ENCODE data around the gene AKNA.

AKNA gene

GRCh38 chr9:114394523-114395333, 6.9 kb upstream of the AKNA start:
- DNase-seq (ENCODE audit: low read depth), result no peak

- DNase-seq (ENCODE audit: low read depth), result no peak
These were observed 4.9 kb upstream of the AKNA start for GRCh38 chr9:114392749-114393112.

GRCh38 chr9:114390952-114391351, 3.2 kb upstream of the AKNA start:
- no peak for DNase-seq (ENCODE audit: low read depth)

GRCh38 chr9:114389612-114390368, 2.0 kb upstream of the AKNA start:
- DNase-seq (ENCODE audit: low read depth), result no peak

- DNase-seq (ENCODE audit: low read depth), result no peak
These were observed 1.1 kb upstream of the AKNA start for GRCh38 chr9:114388764-114389375.

- no peak for DNase-seq (ENCODE audit: low read depth)
These were observed 538 bp upstream of the AKNA start for GRCh38 chr9:114388357-114388682.

- no peak for DNase-seq (ENCODE audit: low read depth)
These were observed 699 bp downstream of the AKNA start for GRCh38 chr9:114386886-114387679.

- no peak for DNase-seq (ENCODE audit: low read depth)
These were observed 1.4 kb downstream of the AKNA start for GRCh38 chr9:114386361-114386885.

GRCh38 chr9:114385397-114386181, 2.2 kb downstream of the AKNA start:
- peak; percentile 79 for DNase-seq (ENCODE audit: low read depth)

- no peak for DNase-seq (ENCODE audit: low read depth)
These were observed 2.9 kb downstream of the AKNA start for GRCh38 chr9:114384836-114385396.

GRCh38 chr9:114384341-114384740, 3.4 kb downstream of the AKNA start:
- no peak for DNase-seq (ENCODE audit: low read depth)

GRCh38 chr9:114383521-114384231, 4.1 kb downstream of the AKNA start:
- DNase-seq (ENCODE audit: low read depth), result no peak

- DNase-seq (ENCODE audit: low read depth), result peak; percentile 59
These were observed 4.9 kb downstream of the AKNA start for GRCh38 chr9:114382699-114383520.

GRCh38 chr9:114378883-114379282, 8.9 kb downstream of the AKNA start:
- DNase-seq (ENCODE audit: low read depth), result no peak

GRCh38 chr9:114378016-114378415, 9.8 kb downstream of the AKNA start:
- DNase-seq (ENCODE audit: low read depth), result no peak

- no peak for DNase-seq (ENCODE audit: low read depth)
These were observed 11.0 kb downstream of the AKNA start for GRCh38 chr9:114376586-114377445.

GRCh38 chr9:114375386-114376175, 12.2 kb downstream of the AKNA start:
- no peak for DNase-seq (ENCODE audit: low read depth)

- DNase-seq (ENCODE audit: low read depth), result no peak
These were observed 12.8 kb downstream of the AKNA start for GRCh38 chr9:114374936-114375335.
